Loucy (cell line): ENCODE results near the gene HMGN3.

Experiments used
- H2AFZ ChIP-seq: fragments of 200-600 bp; sonication (generic); 2 replicates; pipeline ENCODE4 v1.6.0; 2016; ENCODE audit warnings: antibody characterized with exemption, mild to moderate bottlenecking, low read length, moderate library complexity
- H3F3A ChIP-seq: fragments of 200-600 bp; 2 replicates; pipeline ENCODE4 v1.6.0; 2016; ENCODE audit warnings: antibody characterized with exemption, low read depth, mild to moderate bottlenecking
- H3K27me3 ChIP-seq: fragments of 200-600 bp; sonication (generic); 2 replicates; pipeline ENCODE4 v1.6.1; 2014; ENCODE audit warnings: low read length, mild to moderate bottlenecking; ENCODE audit not compliant: insufficient read depth, poor library complexity, severe bottlenecking
- H3K36me3 ChIP-seq: fragments of 200-600 bp; sonication (generic); 2 replicates; pipeline ENCODE4 v1.6.1; 2016; ENCODE audit warnings: low read length; ENCODE audit not compliant: insufficient read depth
- H3K4me1 ChIP-seq: fragments of 200-600 bp; sonication (generic); 2 replicates; pipeline ENCODE4 v1.5.1; 2014; ENCODE audit warnings: low read length, mild to moderate bottlenecking; ENCODE audit not compliant: insufficient read depth, poor library complexity, severe bottlenecking
- H3K4me2 ChIP-seq: fragments of 200-600 bp; sonication (generic); 2 replicates; pipeline ENCODE4 v1.6.0; 2014; ENCODE audit warnings: antibody characterized with exemption, low read length, low read depth, mild to moderate bottlenecking; ENCODE audit not compliant: poor library complexity, severe bottlenecking
- H3K4me3 ChIP-seq: fragments of 200-600 bp; sonication (generic); 2 replicates; pipeline ENCODE4 v1.5.1; 2014; ENCODE audit warnings: low read length, mild to moderate bottlenecking, mixed read lengths; ENCODE audit not compliant: poor library complexity, severe bottlenecking
- H3K79me2 ChIP-seq: fragments of 200-600 bp; sonication (generic); 2 replicates; pipeline ENCODE4 v1.6.1; 2014; ENCODE audit warnings: low read length; ENCODE audit not compliant: insufficient read depth
- H3K9ac ChIP-seq: fragments of 200-600 bp; sonication (generic); 2 replicates; pipeline ENCODE4 v1.6.0; 2014; ENCODE audit warnings: mild to moderate bottlenecking, low read depth, low read length, moderate library complexity; ENCODE audit not compliant: poor library complexity, severe bottlenecking
- H3K9me2 ChIP-seq: fragments of 200-600 bp; sonication (generic); replicated peaks from 2 replicates; pipeline ENCODE4 v1.6.1; 2016; ENCODE audit warnings: low read depth, low read length, mixed read lengths
- H3K9me3 ChIP-seq: fragments of 200-600 bp; sonication (generic); 2 replicates; pipeline ENCODE4 v1.6.1; 2014; ENCODE audit warnings: mild to moderate bottlenecking, antibody characterized with exemption, low read length, low read depth; ENCODE audit not compliant: insufficient read depth
- H4K20me1 ChIP-seq: fragments of 200-600 bp; sonication (generic); 2 replicates; pipeline ENCODE4 v1.6.0; 2014; ENCODE audit warnings: antibody characterized with exemption, low read length, mild to moderate bottlenecking; ENCODE audit not compliant: insufficient read depth, poor library complexity, severe bottlenecking
- EZH2phosphoT487 ChIP-seq: fragments of 200-600 bp; IDR thresholded peaks from 2 replicates; pipeline ENCODE4 v1.6.1; 2018; ENCODE audit warnings: antibody characterized with exemption, mild to moderate bottlenecking, moderate library complexity, borderline replicate concordance
- TF ChIP-seq, protein P1 (sequence below): fragments of 200-600 bp; sonication (generic); conservative IDR thresholded peaks from 2 replicates; pipeline ENCODE4 v1.5.1; 2014; ENCODE audit warnings: mild to moderate bottlenecking, antibody characterized with exemption, low read length

Gene HMGN3

DNA sequence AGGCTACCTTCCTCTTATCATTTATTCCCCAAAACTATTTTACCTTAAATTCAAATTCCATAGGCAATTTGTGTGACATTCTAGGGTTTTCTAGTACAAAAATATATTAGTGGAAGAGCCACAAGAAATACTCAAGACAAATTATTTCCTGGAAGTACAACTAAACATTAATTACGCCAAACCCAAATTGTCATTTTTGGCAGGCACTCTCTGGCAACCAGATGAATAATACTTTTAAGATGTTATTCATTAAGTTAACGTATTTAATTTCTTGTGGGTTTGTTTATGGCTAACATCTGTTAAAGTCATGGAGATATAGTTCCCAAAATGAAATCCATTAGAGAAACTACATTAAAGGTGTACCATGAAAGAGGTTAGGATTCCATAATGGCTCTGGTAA is 40.5 kb downstream of the HMGN3 start:
- H3K9me2 ChIP-seq: no peaks in the 10 kb centered on the region
- H2AFZ ChIP-seq: no peak overlapping the region
- H3K9me3 ChIP-seq: peaks cover 8% of the 10 kb centered on the region; the same call in 1 of the 2 replicates
- no peak overlapping the region for H3K9ac ChIP-seq
- no peaks in the 10 kb centered on the region for H3K4me1 ChIP-seq
- H3K27me3 ChIP-seq: no peaks in the 10 kb centered on the region
- TF ChIP-seq EZH2phosphoT487: no peak
- H3K4me3 ChIP-seq: no peak overlapping the region
- no peaks in the 10 kb centered on the region for H4K20me1 ChIP-seq
- no peaks in the 10 kb centered on the region for H3K79me2 ChIP-seq
- H3K4me2 ChIP-seq: no peak overlapping the region
- H3K36me3 ChIP-seq: peaks cover 3% of the 10 kb centered on the region; the same call in 1 of the 2 replicates
- no peaks in the 10 kb centered on the region for H3F3A ChIP-seq

DNA sequence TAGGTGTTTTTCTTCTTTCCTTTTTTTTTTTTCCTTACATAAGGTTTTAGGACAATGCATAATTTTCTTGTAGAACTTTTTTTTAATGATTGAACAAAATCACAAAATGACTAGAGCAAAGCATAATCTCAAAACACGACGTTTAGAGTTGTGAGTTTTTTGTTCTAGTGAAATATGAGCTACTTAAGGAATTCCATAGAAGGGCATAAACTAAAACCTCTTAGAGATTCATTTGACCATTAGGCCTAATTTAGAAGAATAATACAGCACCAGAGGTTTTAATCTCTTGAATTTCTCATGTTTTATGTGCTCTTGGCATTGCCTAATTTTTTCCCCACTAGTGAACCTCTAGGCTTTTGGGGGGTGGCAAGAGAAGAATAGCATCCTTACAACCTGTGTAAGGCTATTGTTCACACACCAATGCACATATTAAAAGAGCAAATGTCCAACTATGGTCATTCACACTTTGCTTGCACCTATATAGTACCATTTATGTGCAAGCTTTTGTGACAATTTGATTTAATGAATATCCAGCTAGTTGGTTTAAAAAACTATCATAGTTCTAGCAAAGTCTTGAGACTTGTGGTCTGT is 44.6 kb downstream of the HMGN3 start:
- Histone ChIP-seq H3K4me2 (no peak overlapping the region), H3K27me3 (no peaks in the 10 kb centered on the region), H2AFZ (no peak overlapping the region), H3K36me3 (no peaks in the 10 kb centered on the region), H3K9ac (no peak overlapping the region), H3F3A (no peaks in the 10 kb centered on the region), H3K4me3 (no peak overlapping the region), H3K4me1 (no peaks in the 10 kb centered on the region), H3K9me2 (no peaks in the 10 kb centered on the region), H3K79me2 (no peaks in the 10 kb centered on the region), H4K20me1 (no peaks in the 10 kb centered on the region), H3K9me3 (peaks cover 8% of the 10 kb centered on the region; the same call in 1 of the 2 replicates)
- TF ChIP-seq, protein P1, sequence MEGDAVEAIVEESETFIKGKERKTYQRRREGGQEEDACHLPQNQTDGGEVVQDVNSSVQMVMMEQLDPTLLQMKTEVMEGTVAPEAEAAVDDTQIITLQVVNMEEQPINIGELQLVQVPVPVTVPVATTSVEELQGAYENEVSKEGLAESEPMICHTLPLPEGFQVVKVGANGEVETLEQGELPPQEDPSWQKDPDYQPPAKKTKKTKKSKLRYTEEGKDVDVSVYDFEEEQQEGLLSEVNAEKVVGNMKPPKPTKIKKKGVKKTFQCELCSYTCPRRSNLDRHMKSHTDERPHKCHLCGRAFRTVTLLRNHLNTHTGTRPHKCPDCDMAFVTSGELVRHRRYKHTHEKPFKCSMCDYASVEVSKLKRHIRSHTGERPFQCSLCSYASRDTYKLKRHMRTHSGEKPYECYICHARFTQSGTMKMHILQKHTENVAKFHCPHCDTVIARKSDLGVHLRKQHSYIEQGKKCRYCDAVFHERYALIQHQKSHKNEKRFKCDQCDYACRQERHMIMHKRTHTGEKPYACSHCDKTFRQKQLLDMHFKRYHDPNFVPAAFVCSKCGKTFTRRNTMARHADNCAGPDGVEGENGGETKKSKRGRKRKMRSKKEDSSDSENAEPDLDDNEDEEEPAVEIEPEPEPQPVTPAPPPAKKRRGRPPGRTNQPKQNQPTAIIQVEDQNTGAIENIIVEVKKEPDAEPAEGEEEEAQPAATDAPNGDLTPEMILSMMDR: no peak
- TF ChIP-seq EZH2phosphoT487: no peak

DNA sequence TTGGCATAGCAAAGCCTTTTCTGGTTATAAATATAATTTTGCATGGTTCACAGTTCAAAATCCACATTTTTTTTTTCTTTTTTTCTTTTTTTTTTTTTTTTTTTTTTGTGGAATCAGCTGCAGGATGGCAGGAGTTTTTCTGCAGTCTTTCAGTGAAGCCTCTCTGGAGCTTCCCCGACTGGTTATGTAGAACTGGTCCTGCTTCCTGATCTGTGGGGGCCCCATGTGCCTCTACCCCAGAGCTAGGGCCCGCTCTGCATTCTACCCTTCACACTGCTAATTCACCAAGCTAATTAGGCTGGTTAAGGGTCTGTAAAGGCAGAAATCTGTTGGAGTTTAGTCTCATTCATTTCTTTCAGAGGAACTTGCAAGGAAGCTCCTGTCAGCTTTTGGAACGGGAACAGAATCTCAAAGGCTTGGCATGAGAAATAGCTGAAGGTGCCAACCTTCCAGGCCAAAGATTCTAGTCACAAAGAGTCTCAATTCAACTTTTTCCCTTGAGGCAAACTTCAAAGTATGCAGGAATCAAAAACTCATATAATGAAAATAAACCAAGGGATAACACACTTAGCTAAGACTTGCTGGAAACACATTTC is 45.5 kb downstream of the HMGN3 start:
- peaks cover 8% of the 10 kb centered on the region; the same call in 1 of the 2 replicates for H3K9me3 ChIP-seq
- H3K9ac ChIP-seq: no peak overlapping the region
- no peak overlapping the region for H3K4me2 ChIP-seq
- no peaks in the 10 kb centered on the region for H3K9me2 ChIP-seq
- no peaks in the 10 kb centered on the region for H3K27me3 ChIP-seq
- no peaks in the 10 kb centered on the region for H3K36me3 ChIP-seq
- H3K4me3 ChIP-seq: no peak overlapping the region
- no peak overlapping the region for H2AFZ ChIP-seq
- no peaks in the 10 kb centered on the region for H3K79me2 ChIP-seq
- no peak for TF ChIP-seq EZH2phosphoT487
- TF ChIP-seq, protein P1: no peak
- no peaks in the 10 kb centered on the region for H3K4me1 ChIP-seq
- H3F3A ChIP-seq: no peaks in the 10 kb centered on the region
- H4K20me1 ChIP-seq: no peaks in the 10 kb centered on the region

DNA sequence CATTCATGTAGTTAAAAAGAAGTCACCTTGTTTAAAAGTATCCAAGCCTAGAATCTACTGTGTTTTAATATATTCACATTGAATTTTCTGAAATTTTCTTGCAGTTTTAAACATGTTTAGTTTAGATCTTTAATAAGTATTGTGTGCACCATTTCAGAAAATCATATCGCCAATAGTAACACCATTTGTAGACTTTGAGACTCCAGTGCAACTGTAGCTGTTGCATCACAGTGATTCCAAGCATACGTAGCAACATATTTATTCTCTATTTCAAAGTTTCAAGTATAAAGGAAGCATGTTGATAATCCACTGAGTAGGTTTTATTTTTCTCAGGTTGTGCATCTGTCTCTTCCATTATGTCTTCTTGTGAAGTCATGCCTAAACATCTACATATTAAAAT is 46.4 kb downstream of the HMGN3 start:
- Histone ChIP-seq H3K9ac (no peak overlapping the region), H3K36me3 (no peaks in the 10 kb centered on the region), H4K20me1 (no peaks in the 10 kb centered on the region), H3K79me2 (no peaks in the 10 kb centered on the region), H3K4me2 (no peak overlapping the region), H2AFZ (no peak overlapping the region), H3K27me3 (no peaks in the 10 kb centered on the region), H3F3A (no peaks in the 10 kb centered on the region), H3K9me3 (peaks cover 8% of the 10 kb centered on the region; the same call in 1 of the 2 replicates), H3K9me2 (no peaks in the 10 kb centered on the region), H3K4me1 (no peaks in the 10 kb centered on the region), H3K4me3 (no peak overlapping the region)
- TF ChIP-seq, protein P1: no peak
- no peak for TF ChIP-seq EZH2phosphoT487
